Mesenchymal stem cell (in vitro differentiated cells and primary cell): Measurements from ENCODE around the gene VSX1.

ENCODE experiments used
- DNase-seq: peaks from one replicate; pipeline ENCODE4 v3.0.0-alpha.2; 2013
- H2AFZ ChIP-seq: one replicate; pipeline ENCODE4 v1.6.1; 2013; ENCODE audit warnings: low read depth, mild to moderate bottlenecking, control low read depth, inconsistent platforms, low read length, moderate library complexity
- H2AK5ac ChIP-seq: 2 replicates; pipeline ENCODE4 v1.6.1; 2013; ENCODE audit warnings: low read length, moderate library complexity, mild to moderate bottlenecking, inconsistent platforms; ENCODE audit not compliant: severe bottlenecking
- H2BK120ac ChIP-seq: one replicate; pipeline ENCODE4 v1.6.1; 2013; ENCODE audit warnings: low read depth, mild to moderate bottlenecking, inconsistent platforms, low read length, moderate library complexity
- H2BK12ac ChIP-seq, 2 experiments: one replicate each; pipeline ENCODE4 v1.6.1; 2013; ENCODE audit warnings: inconsistent platforms in 2 of 2, low read length in 2 of 2, mild to moderate bottlenecking in 2 of 2, moderate library complexity in 2 of 2, control low read depth in 1 of 2
- H2BK15ac ChIP-seq: one replicate; pipeline ENCODE4 v1.6.1; 2013; ENCODE audit warnings: mild to moderate bottlenecking, low read depth, inconsistent platforms; ENCODE audit not compliant: poor library complexity, severe bottlenecking
- H2BK5ac ChIP-seq: 2 replicates; pipeline ENCODE4 v1.6.1; 2013; ENCODE audit warnings: low read depth, mild to moderate bottlenecking, low read length, control low read depth, inconsistent platforms; ENCODE audit not compliant: poor library complexity, severe bottlenecking
- H3K14ac ChIP-seq, 2 experiments: one replicate each; pipeline ENCODE4 v1.6.1; 2013; ENCODE audit warnings: inconsistent platforms in 2 of 2, low read length in 2 of 2, control low read depth in 1 of 2, mild to moderate bottlenecking in 1 of 2, moderate library complexity in 1 of 2
- H3K18ac ChIP-seq, 2 experiments: one replicate each; pipeline ENCODE4 v1.6.1; 2013; ENCODE audit warnings: inconsistent platforms in 2 of 2, low read length in 2 of 2, control low read depth in 1 of 2, low read depth in 1 of 2, mild to moderate bottlenecking in 1 of 2
- H3K23ac ChIP-seq, 2 experiments: one replicate each; pipeline ENCODE4 v1.6.1; 2013; ENCODE audit warnings: inconsistent platforms in 2 of 2, low read length in 2 of 2, mild to moderate bottlenecking in 2 of 2, moderate library complexity in 2 of 2, control low read depth in 1 of 2
- H3K27ac ChIP-seq: 2 replicates; pipeline ENCODE4 v1.5.1; 2013; ENCODE audit warnings: mild to moderate bottlenecking, moderate library complexity, low read length, control low read depth, inconsistent platforms; ENCODE audit not compliant: poor library complexity, severe bottlenecking
- H3K27me3 ChIP-seq, 2 experiments: 2 replicates each; pipeline versions ENCODE4 v1.6.1 to v1.7.0; 2013; ENCODE audit warnings: low read length in 2 of 2, mild to moderate bottlenecking in 2 of 2, moderate library complexity in 2 of 2, control low read depth in 1 of 2, inconsistent platforms in 1 of 2; ENCODE audit not compliant: control insufficient read depth in 1 of 2, insufficient read depth in 1 of 2
- H3K36me3 ChIP-seq, 2 experiments: 2 replicates each; pipeline versions ENCODE4 v1.6.1 to v1.7.0; 2013; ENCODE audit warnings: low read length in 2 of 2, control low read depth in 1 of 2, inconsistent platforms in 1 of 2, low read depth in 1 of 2, mild to moderate bottlenecking in 1 of 2; ENCODE audit not compliant: insufficient read depth in 2 of 2, control insufficient read depth in 1 of 2
- H3K4ac ChIP-seq, 2 experiments: one replicate each; pipeline ENCODE4 v1.6.1; 2013; ENCODE audit warnings: inconsistent platforms in 2 of 2, low read length in 2 of 2, mild to moderate bottlenecking in 2 of 2, moderate library complexity in 2 of 2, control low read depth in 1 of 2, low read depth in 1 of 2
- H3K4me1 ChIP-seq: 2 replicates; pipeline ENCODE4 v1.6.1; 2013; ENCODE audit warnings: low read depth, low read length, control low read depth; ENCODE audit not compliant: control insufficient read depth, insufficient read depth
- H3K4me2 ChIP-seq: 2 replicates; pipeline ENCODE4 v1.6.1; 2013; ENCODE audit warnings: low read length, mild to moderate bottlenecking, inconsistent platforms; ENCODE audit not compliant: poor library complexity, severe bottlenecking
- H3K4me3 ChIP-seq, 2 experiments: 2 replicates each; pipeline versions ENCODE4 v1.5.1 to v1.7.0; 2013; ENCODE audit warnings: low read length in 2 of 2, mild to moderate bottlenecking in 2 of 2, control low read depth in 1 of 2, low read depth in 1 of 2; ENCODE audit not compliant: insufficient read depth in 1 of 2
- H3K79me1 ChIP-seq: replicated peaks from 2 replicates; pipeline ENCODE4 v1.6.1; 2013; ENCODE audit warnings: mild to moderate bottlenecking, control low read depth, low read length, inconsistent platforms; ENCODE audit not compliant: poor library complexity, severe bottlenecking
- H3K9ac ChIP-seq: 2 replicates; pipeline ENCODE4 v1.7.0; 2013; ENCODE audit warnings: mild to moderate bottlenecking, low read length, moderate library complexity
- H3K9me3 ChIP-seq: 2 replicates; pipeline ENCODE4 v1.7.0; 2013; ENCODE audit warnings: mild to moderate bottlenecking, low read length; ENCODE audit not compliant: control insufficient read depth
- H4K8ac ChIP-seq: one replicate; pipeline ENCODE4 v1.6.1; 2013; ENCODE audit warnings: inconsistent platforms, mild to moderate bottlenecking, low read length, moderate library complexity
- H4K91ac ChIP-seq: one replicate; pipeline ENCODE4 v1.6.1; 2013; ENCODE audit warnings: mild to moderate bottlenecking, low read length, inconsistent platforms
- WGBS: methylation state at CpG from one replicate; pipeline ENCODE4 v1.1.7; 2013; ENCODE audit warnings: mixed read lengths; 5-methylcytosine and 5-hydroxymethylcytosine counted together

Gene VSX1

GRCh38 chr20:25042531-25043498, 39.1 kb downstream of the VSX1 start:
- Histone ChIP-seq H3K14ac (peak overlapping the region in 1 of 2 experiments; percentile 44), H2BK120ac (no peak overlapping the region), H3K9me3 (no peaks in the 10 kb centered on the region), H3K4me1 (peaks cover 26% of the 10 kb centered on the region), H3K9ac (no peak overlapping the region), H3K79me1 (no peaks in the 10 kb centered on the region), H2BK12ac (no peak overlapping the region), H4K91ac (no peak overlapping the region), H2AFZ (peak overlapping the region; percentile 49), H3K18ac (no peak overlapping the region), H3K4me3 (peak overlapping the region in 1 of 2 experiments; percentile 7), H3K4me2 (no peak overlapping the region), H2BK15ac (no peak overlapping the region), H3K27ac (no peak overlapping the region), H2BK5ac (no peak overlapping the region), H2AK5ac (no peak overlapping the region), H3K27me3 (peaks cover 4 to 20% of the 10 kb centered on the region in 2 experiments), H4K8ac (no peak overlapping the region), H3K23ac (no peak overlapping the region), H3K4ac (no peak overlapping the region), H3K36me3 (peaks cover 0 to 11% of the 10 kb centered on the region in 2 experiments)
- no peak for DNase-seq
- WGBS: 69% methylated on average over 10 of the region's 14 CpGs

DNA sequence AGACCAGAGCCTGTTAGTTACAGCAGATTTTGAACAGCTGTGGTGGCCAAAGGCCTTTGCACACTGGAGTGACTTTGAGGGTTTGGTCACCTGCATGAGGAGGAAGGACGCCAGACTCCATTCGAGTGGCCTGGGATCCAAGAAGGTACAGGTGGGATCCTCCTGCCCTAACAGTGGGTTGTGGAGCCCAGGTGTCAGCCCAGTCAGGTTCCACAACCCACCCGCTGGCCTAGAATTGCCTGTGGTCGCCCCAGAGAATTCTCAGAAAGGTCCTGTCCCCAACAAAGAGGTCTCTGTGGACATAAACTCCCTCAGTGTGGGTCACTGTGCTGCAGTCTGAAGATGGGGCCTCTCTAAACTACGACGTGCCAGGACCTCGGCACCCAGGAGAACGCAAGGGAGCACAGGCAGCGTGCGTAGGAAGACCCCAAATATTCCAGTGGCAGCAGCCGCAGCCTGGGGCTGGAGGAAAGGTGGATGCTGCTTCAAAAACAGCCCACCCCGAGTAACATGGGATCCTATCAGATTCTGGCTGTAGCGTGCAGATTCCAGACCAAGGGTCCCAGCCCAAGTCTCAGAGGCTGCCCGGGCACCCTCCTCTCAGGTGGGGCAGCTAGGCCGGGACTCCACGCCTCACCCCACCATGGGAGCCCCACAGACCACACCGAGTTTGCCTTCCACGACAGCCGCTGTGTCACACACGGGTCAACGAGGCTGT, 40.0 kb downstream of the VSX1 start:
- DNase-seq: no peak
- H3K9ac ChIP-seq: no peak overlapping the region
- peaks cover 0 to 19% of the 10 kb centered on the region in 2 experiments for H3K27me3 ChIP-seq
- H3K36me3 ChIP-seq: peaks cover 0 to 8% of the 10 kb centered on the region in 2 experiments
- H2BK120ac ChIP-seq: no peak overlapping the region
- no peak overlapping the region for H3K4ac ChIP-seq
- H3K9me3 ChIP-seq: no peaks in the 10 kb centered on the region
- no peak overlapping the region for H3K23ac ChIP-seq
- no peak overlapping the region for H2AK5ac ChIP-seq
- no peak overlapping the region for H2BK5ac ChIP-seq
- H3K27ac ChIP-seq: no peak overlapping the region
- no peak overlapping the region for H3K18ac ChIP-seq
- no peak overlapping the region for H4K91ac ChIP-seq
- 90% methylated on average over 21 of the region's 21 CpGs for WGBS
- H2BK12ac ChIP-seq: no peak overlapping the region
- H3K14ac ChIP-seq: no peak overlapping the region
- H2AFZ ChIP-seq: no peak overlapping the region
- H3K4me3 ChIP-seq: peak overlapping the region in 1 of 2 experiments; percentile 7
- no peak overlapping the region for H2BK15ac ChIP-seq
- no peaks in the 10 kb centered on the region for H3K79me1 ChIP-seq
- H3K4me1 ChIP-seq: peaks cover 32% of the 10 kb centered on the region
- no peak overlapping the region for H4K8ac ChIP-seq
- H3K4me2 ChIP-seq: no peak overlapping the region

DNA sequence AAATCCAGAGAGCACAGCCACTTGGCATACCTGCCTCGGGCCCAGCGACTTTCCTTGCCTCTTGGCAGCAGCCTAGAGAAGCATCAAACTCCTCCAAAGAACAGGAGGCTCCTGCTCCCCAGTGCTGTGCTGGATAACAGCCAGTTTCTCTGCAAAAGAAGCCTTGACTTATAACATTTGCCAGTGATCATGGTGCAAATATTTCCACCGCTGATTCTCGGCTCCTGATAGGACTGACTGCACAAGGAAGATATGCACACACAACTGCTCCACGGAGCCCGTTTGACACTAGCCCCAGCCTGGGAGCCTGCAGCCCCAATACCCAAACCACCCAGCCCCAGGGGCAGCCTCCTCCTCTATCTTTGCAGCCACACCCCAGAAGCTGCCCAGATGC, 41.5 kb downstream of the VSX1 start:
- Histone ChIP-seq H3K9me3 (no peaks in the 10 kb centered on the region), H2AFZ (no peak overlapping the region), H2BK12ac (no peak overlapping the region), H3K4ac (no peak overlapping the region), H3K79me1 (no peaks in the 10 kb centered on the region), H2AK5ac (no peak overlapping the region), H3K18ac (no peak overlapping the region), H2BK15ac (no peak overlapping the region), H3K23ac (no peak overlapping the region), H3K27me3 (peaks cover 0 to 19% of the 10 kb centered on the region in 2 experiments), H3K4me2 (no peak overlapping the region), H3K14ac (no peak overlapping the region), H3K4me1 (peaks cover 23% of the 10 kb centered on the region), H2BK120ac (no peak overlapping the region), H3K27ac (no peak overlapping the region), H3K9ac (no peak overlapping the region), H3K4me3 (no peak overlapping the region), H4K8ac (no peak overlapping the region), H4K91ac (no peak overlapping the region), H2BK5ac (no peak overlapping the region), H3K36me3 (peaks cover 0 to 7% of the 10 kb centered on the region in 2 experiments)
- 78% methylated on average over 6 of the region's 6 CpGs for WGBS
- no peak for DNase-seq
